Fibroblast of lung (primary cell): ENCODE results near the gene CDK6.

Experiments
- EZH2 ChIP-seq: IDR thresholded peaks from 2 replicates; pipeline ENCODE4 v1.5.1; 2012; ENCODE audit warnings: low read length, control low read depth, mild to moderate bottlenecking; ENCODE audit errors: missing control alignments
- TF ChIP-seq, protein P1 (sequence below), 2 donors: IDR thresholded peaks in 1 of 2; conservative IDR thresholded peaks in 1 of 2; 1 replicate in 1 of 2; 2 replicates in 1 of 2; pipeline ENCODE4 v1.5.1; 2011 to 2012; ENCODE audit warnings: low read length in 2 of 2, control low read depth in 1 of 2, inconsistent platforms in 1 of 2, low read depth in 1 of 2, mild to moderate bottlenecking in 1 of 2

GRCh38 chr7:92833024-92833765 lies 3.2 kb downstream of the CDK6 start:
- TF ChIP-seq, protein P1, sequence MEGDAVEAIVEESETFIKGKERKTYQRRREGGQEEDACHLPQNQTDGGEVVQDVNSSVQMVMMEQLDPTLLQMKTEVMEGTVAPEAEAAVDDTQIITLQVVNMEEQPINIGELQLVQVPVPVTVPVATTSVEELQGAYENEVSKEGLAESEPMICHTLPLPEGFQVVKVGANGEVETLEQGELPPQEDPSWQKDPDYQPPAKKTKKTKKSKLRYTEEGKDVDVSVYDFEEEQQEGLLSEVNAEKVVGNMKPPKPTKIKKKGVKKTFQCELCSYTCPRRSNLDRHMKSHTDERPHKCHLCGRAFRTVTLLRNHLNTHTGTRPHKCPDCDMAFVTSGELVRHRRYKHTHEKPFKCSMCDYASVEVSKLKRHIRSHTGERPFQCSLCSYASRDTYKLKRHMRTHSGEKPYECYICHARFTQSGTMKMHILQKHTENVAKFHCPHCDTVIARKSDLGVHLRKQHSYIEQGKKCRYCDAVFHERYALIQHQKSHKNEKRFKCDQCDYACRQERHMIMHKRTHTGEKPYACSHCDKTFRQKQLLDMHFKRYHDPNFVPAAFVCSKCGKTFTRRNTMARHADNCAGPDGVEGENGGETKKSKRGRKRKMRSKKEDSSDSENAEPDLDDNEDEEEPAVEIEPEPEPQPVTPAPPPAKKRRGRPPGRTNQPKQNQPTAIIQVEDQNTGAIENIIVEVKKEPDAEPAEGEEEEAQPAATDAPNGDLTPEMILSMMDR (conservative IDR thresholded peaks at IDR 0.05 in 1 of 2, IDR thresholded peaks at IDR 0.05 in 1 of 2; ENCODE audit: low read depth in 1 of 2, low read length in 2 of 2): peak; percentile 61 to 70
- no peak for TF ChIP-seq EZH2
